NAMALWA (cell line): ENCODE measurements around the gene COL9A2.

Source experiments
- DNase-seq: peaks from one replicate; pipeline ENCODE4 v3.0.0-alpha.2; 2015; ENCODE audit warnings: low spot score

Gene COL9A2

DNA sequence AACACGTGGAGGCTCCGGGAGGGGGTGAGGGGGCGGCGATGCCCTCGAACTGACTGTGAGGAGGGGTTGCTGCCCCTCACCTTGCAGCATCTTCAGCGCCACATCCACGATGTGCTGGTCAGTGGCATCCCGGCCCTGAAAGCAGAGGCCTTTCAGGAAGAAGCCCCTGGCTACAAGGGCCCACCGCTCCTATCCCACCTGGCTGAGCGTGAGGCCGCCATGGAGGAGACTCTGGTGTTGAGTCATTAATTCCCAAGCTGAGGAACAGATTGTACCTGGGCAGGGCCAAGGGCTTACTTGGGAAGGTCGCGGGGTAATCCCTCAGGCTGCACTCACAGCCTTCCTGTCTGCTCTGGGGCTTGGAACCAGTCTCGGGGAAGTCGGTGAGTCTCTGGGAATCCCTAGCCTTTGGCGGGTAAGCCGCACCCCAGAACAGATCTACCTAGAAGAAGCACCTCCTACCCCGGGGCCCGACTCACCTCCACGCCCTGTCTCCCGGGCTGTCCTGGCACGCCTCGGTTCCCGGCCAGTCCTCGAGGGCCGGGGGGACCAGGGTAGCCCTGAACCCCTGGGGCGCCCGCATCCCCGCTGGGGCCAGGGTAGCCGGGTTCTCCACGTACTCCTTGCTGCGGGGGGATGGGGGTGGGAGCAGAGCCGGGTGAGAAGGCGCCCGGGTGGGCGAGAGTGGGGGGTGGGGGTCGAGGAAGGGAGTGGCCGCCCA lies 13.9 kb downstream of the COL9A2 start:
- no peak for DNase-seq

GRCh38 chr1:40302475-40302874 lies 14.6 kb downstream of the COL9A2 start:
- DNase-seq: no peak

- DNase-seq: no peak
Observed at GRCh38 chr1:40301541-40302299, 15.4 kb downstream of the COL9A2 start.

DNA sequence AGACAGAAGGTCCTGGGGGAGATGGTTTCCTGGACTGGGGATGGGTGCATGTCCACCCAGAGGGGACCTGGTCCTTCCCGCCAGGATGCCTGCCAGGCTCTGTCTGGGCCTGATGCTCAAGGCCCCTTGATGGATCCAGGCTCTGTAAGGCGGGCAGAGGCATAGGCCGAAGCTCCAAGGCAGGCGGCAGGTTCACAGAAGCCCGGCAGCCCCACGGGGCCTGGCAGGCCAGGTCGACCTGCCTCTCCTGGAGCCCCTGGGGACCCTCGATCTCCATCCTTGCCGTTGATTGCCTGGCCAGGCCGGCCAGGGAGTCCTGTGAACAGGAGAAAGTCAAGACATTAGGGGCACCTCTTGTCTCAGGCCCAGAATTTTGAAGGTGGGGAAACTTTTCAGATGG lies 16.0 kb downstream of the COL9A2 start:
- DNase-seq: no peak

DNA sequence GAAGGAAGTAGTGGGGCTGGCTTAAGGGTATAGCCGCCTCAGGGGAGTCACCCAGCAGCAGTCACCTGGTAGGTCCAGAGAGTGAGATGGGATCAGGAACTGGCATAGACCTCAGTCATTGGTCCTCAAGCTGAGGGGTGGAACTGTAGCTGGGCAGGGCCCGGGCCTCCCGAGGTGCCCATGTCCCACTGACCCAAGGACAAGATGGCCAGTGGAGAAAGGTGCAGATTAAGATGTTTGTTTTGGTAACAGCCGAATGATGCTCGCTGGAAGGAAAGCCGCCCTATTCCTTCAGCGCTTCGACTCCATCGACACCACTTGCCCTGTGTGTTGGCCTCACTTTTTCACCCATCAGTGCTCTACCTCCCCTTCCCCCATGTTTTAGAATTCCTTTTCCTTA lies 16.4 kb downstream of the COL9A2 start:
- DNase-seq: no peak

GRCh38 chr1:40300249-40300567 lies 16.9 kb downstream of the COL9A2 start:
- no peak for DNase-seq

DNA sequence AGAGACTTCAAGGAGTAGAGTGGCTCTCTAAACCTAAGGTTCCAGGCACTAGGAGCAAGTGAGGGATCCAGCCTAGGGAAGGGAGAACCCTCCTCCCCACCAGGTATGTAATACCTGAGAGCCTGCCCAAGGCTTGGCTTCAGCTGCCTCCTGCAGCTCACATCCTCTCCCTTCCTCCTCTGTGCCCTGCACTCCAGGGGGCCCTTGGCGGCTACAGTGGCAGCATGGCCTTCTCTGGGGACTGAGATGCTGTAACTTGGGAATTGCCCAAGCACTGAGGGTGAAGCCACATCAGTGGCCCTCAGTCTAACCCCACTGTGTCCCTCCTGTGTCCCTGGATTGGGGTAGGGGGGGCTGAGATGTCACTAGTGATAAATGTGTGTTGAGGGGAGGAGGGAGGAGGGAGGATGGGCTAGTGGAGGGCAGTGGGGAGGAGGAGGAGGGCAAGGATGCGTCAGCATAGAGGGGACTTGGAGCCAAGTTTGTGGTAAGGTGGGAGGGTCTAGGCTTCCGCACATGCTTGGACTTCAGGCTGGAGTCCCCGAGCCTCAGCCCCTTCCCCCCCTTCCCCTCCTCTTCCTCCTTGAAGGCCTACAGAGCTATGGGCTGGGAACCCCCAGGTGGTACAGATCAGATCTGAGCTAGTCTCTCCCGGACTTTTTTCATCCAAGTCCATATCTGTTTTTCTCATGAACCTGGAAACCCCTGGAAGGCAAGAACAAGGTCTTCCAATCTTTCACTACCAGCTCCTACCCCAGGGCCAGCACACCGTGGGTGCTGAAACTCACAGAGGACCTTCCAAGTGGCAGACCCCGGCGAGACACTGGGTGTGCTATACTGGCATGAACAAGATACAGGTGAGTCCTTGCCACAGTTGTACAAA lies 17.5 kb downstream of the COL9A2 start:
- DNase-seq: no peak

DNA sequence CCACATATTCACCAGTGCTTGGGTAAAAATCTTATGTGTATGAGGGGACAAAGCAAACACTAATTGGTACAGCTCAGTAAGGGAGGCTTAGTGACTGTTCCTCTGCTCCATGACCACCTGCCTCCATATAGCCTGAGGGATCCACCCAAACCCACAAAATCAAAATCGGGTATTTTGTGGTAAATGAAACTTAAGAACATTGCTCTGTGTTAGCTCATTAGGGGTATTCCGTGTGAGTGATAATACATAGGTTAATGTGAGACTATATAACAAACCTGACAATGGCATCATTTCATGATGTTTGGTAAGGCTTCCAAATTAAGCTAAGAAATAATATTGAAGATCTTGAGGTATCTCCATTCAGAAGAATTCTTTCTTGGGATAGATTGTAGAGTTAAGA lies 25.8 kb downstream of the COL9A2 start:
- no peak for DNase-seq

GRCh38 chr1:40281853-40282252 lies 35.2 kb downstream of the COL9A2 start:
- no peak for DNase-seq

- DNase-seq: no peak
Observed at GRCh38 chr1:40276122-40276521, 41.0 kb downstream of the COL9A2 start.

GRCh38 chr1:40274331-40274730 lies 42.8 kb downstream of the COL9A2 start:
- DNase-seq: no peak

DNA sequence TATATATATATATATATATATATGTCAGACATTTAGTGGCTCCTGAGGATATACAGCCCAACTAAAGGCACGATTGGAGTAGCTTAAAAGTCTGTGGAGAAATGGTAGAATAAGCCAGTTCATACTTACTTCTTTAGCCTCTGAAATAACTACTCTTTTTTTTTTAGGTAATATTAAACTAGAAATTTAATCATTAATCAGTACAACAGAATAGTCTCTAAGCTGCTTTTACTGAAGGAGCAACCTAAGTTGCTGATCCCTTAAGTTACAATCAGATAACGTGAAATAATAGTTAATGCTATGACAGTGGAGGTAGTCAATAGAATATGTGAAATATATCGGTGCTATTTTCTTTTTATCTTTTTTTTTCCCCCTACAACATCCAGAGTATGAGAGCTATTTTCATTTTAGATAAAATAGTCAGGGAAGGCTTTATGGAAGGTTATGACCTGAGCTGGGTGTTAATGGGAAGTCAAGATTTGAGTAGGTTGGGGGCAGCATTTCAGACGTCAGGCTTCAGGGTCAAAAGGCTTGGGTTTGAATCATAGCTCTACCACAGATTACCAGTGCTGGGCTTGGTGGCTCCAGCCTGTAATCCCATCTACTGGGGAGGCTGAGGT lies 43.4 kb downstream of the COL9A2 start:
- DNase-seq: no peak

DNA sequence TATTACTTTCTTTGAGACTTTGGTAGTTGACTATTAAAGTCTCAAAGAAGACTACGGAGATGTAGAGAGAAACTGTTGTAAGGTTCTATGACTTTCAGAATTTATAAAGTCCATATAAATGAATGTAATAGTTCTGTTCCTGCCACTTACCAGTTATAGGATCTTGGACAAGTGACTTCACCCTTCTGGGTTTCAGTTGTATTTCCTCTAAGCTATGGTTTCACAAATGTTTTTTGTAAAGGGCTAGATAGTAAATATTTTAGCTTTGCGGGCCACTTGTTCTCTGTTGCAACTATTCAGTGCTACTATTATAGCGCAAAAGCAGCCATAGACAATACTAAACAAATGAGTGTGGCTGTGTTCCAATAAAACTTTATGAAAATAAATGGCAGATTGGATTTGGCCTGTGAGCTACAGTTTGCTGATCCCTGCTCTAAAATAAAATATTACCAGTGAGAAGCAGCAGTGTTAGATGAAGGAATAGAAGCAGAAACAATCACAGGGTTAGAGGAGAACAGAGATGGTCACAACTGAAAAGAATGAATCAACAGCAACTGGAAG lies 44.4 kb downstream of the COL9A2 start:
- DNase-seq: no peak

GRCh38 chr1:40270152-40270834 lies 46.8 kb downstream of the COL9A2 start:
- no peak for DNase-seq

DNA sequence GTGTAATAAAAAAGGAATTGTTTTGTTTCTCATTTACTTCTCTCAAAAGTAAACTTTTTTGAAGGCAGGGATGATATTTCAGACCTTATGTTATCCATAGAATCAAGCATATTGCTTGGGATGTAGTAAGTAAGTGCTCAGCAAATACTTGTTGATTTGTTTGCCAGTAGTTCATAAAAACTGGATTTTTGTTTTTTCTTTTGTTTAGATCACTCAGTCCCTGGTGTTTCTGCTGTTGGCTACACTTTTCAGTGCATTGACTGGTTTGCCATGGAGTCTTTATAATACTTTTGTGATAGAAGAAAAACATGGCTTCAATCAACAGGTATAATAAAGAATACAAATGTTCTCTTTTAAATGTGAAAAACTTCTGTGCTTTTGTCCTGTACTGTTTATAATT lies 48.9 kb downstream of the COL9A2 start:
- no peak for DNase-seq

- DNase-seq: no peak
Observed at GRCh38 chr1:40267767-40268187, 49.3 kb downstream of the COL9A2 start.

DNA sequence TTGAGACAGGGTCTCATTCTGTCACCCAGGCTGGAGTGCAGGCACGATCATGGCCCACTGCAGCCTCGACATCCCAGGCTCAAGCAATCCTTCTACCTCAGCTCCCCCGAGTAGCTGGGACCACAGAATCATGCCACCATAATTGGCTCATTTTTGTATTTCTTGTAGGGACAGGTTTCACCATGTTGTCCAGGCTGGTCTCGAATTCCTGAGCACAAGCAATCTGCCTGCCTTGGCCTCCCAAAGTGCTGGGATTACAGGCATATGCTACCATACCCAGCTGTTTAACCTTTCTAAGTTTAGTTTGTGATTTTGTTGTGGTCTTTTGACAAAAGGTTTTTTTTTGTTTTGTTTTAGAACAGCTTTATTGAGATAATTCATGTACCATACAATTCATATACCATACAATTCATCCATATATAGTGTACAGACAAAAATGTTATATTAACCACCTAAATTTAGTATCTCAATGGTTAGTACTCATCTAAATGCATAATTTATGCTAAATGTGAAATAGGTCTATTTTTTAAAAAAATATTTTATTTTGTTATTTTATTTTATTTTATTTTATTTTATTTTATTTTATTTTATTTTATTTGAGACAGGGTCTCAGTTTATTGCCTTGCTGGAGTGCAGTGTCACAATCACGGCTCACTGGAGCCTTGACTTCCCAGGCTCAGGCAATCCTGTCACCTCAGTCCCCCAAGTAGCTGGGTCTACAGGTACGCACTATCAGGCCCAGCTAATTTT lies 50.1 kb downstream of the COL9A2 start:
- no peak for DNase-seq

DNA sequence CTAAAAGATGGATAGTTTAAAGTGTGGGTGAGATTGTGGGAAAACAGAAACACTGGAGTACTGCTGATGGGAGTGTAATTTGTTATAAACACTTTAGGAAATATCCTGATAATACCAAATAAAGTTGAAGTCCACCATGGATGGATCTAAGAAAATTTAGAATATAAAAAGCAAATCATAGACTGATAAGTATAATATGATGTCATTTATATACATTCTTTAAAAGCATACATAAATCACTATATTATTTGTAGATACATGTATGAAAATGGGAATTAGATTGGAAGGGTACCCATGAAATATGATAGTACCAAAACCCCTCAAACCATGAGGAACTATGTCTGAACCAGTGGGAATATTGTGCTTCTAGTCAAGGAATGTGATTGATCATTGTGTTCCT lies 51.2 kb downstream of the COL9A2 start:
- no peak for DNase-seq

DNA sequence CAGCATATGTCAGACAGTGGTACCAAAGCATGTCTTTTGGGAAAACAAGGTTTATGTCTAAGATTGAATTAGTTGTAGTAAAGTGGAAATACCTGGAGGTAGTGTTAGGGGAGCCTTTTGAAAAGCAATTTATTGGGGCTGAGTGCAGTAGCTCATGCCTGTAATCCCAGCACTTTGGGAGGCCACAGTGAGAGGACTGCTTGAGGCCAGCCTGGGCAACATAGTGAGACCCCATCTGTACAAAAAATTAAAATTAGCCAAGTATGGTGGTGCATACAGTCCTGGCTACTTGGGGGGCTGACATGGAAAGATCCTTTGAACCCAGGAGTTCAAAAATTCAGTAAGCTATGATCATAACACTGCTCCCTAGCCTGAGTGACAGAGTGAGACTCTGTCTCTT lies 51.8 kb downstream of the COL9A2 start:
- no peak for DNase-seq

DNA sequence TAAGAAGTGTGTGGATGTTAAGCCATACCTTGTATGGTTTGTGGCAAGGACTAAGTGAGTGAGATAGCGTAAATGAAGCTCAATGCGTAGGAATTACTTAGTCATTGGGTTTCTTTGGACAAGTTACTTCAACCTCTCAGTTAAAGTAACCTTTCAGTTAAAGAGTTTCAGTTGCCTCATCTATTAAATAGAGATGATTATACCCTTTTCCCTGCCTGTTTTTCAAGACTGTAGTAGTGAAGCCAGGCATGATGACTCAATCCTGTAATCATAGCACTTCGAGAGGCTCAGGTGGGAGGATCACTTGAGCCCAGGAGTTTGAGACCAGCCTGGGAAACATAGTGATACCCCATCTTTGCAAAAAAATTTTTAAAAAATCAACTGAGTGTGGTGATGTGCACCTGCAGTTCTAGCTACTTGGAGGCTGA lies 52.7 kb downstream of the COL9A2 start:
- no peak for DNase-seq

- DNase-seq: no peak
Observed at GRCh38 chr1:40258445-40258769, 58.7 kb downstream of the COL9A2 start.
